GM19438 (cell line): ENCODE measurements around the gene GNG5.
A peak's percentile ranks its signal among the peaks of the same experiment; 100 is the strongest.
"Not testable (repeated sequence)": the region's sequence is repeated elsewhere in the genome, so short reads cannot be mapped to it uniquely, and the experiment has no call there.

ENCODE experiments used
- ATAC-seq: cut with Tn5 transposase; IDR thresholded peaks from one replicate; pipeline ENCODE4 v1.9.1; 2021; ENCODE audit warnings: low read depth; ENCODE audit not compliant: unreplicated experiment

The GNG5 gene

DNA sequence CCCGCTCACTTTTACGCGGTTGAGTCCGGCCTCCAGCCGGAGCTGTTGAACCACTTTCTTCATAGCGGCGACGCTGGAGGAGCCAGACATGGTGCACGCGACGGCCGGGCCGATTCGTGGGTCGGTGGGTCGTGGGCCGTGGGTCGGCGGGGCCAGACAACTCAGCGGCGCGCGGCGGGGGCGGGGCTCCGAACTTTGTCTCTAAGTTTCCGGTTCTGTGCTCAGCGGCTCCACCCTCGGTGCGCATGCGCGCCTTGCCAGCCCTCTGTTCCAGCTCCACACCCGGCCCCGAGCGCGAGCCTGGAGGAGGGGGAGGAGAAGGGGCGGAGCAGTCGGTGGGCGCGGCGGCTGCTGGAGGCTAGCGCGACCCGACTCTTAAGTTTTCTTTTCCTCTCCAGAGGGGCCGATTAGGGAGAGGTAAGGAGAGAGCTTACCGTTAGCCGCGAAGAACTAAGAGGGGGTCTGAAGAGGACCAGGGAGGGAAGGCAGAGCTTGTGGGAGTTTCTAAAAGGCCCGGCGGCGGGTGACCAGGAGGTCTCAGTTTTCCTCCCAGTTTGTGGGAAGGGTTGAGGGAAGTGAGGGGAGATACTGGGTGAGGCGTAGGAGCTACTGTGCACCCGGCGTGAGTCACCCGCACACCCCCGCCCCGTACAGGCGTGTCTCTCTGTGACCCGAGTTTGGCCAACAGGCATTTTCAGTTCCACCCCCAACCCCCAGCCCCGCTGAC lies at the start of gene GNG5, which contains the start of gene SPATA1:
TSS of gene GNG5 (minus strand) at position 580 of the 727 bp plus-strand sequence. CDS start at position 90, 490 bp downstream.
TSS of gene SPATA1 (plus strand) at position 385 of the 727 bp plus-strand sequence. CDS start 9,974 bp downstream, outside the sequence.
- ATAC-seq: peak; percentile 81

DNA sequence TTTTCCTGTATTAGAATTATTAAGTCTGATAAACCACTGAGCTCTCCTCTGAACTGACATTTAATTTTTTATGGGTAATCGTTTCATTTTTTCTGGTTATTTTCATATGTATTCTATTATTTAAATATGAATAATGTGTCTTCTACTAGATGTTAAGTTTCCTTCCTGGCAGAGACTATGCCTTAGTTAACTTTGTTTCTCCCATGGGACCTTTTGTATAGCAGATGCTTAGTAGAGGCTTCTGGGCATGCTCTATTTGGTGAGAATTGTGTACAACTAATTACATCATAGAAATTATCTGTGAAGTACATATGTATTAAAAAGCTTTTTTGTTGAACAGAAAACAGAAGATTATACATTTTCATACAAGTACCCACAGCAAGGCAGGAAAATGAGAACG lies 44.4 kb upstream of the GNG5 start:
- ATAC-seq: no peak

DNA sequence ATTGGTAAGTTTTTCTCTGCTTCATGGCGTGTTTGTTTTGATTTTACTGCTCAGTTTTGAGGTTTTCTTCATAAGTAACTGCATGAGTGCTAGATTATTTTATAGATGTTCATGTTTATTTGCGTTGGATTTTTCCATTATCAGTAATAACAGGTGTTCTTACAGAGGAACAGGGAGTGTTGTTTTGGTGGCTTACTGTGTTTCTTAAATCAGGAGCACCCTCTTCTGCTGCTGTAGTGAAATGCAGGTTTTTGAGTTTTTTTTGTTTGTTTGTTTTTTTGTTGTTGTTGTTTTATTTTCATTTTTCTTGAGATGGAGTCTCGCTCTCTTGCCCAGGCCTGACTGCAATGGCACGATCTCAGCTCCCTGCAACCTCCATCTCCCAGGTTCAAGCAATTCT lies 35.3 kb upstream of the GNG5 start:
- ATAC-seq: no peak

GRCh38 chr1:84540759-84541158 lies 34.4 kb upstream of the GNG5 start:
- no peak for ATAC-seq

DNA sequence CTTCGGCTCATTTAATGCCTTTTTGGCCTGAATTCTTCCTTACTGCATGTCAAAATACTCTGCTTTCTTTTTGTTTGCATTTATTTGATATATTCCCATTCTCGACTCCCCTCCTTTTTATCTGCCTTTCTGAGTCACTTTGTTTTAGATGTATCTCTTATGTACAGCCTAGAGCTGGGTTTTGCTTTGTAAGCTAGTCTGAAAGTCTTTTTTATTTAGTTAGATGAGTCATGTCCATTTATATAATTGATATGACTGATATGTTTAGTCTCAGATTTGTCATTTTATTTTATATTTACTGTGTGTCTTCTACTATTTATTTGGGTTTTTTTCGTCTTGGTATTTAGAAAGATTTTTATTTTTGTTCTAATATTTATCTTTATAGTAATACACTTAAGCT lies 33.6 kb upstream of the GNG5 start:
- no peak for ATAC-seq

- ATAC-seq: peak; percentile 78
Measured at GRCh38 chr1:84538599-84538998, 32.2 kb upstream of the GNG5 start.

- no peak for ATAC-seq
Measured at GRCh38 chr1:84525779-84526178, 19.4 kb upstream of the GNG5 start.

- ATAC-seq: no peak
Measured at GRCh38 chr1:84524590-84524989, 18.2 kb upstream of the GNG5 start.

- ATAC-seq: no peak
Measured at GRCh38 chr1:84510668-84511067, 4.3 kb upstream of the GNG5 start.

- ATAC-seq: no peak
Measured at GRCh38 chr1:84510165-84510564, 3.8 kb upstream of the GNG5 start.

DNA sequence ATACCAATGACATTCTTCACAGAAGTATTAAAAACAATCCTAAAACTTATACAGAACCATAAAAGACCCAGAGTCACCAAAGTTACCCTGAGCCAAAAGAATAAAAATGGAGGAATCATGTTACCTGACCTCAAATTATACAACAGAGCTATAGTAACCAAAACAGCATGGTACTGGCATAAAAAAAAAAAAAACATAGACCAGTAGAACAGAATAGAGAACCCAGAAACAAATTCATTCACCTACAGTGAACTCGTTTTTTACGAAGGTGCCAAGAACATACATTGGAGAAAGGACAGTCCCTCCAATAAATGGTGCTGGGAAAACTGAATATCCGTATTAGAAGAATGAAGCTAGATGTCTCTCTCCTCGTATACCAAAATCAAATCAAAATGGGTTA lies 2.6 kb upstream of the GNG5 start:
- ATAC-seq: no peak

DNA sequence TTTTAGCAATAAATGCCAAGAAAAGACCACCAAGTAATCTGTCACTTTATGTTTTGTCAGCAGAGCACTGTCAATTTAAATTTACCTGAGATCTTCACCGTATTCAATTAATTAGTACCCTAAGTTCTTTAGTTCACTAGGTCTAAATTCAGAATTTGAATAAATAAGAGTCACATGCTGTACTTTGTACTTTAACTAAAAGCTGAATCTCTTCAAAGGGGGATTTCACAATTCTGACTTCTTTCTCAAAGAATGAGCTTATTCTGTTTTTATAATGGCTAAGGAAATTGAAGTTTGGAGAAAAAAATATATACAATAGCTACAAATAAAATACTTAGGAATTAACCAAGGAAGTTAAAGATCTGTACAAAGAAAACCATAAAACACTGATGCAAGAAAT lies 2.1 kb upstream of the GNG5 start:
- no peak for ATAC-seq

- ATAC-seq: not testable (repeated sequence)
Measured at GRCh38 chr1:84507887-84508286, 1.5 kb upstream of the GNG5 start.

- ATAC-seq: no peak
Measured at GRCh38 chr1:84506729-84507453, 510 bp upstream of the GNG5 start.

- peak; percentile 34 for ATAC-seq
Measured at GRCh38 chr1:84505493-84506001, 834 bp downstream of the GNG5 start.

DNA sequence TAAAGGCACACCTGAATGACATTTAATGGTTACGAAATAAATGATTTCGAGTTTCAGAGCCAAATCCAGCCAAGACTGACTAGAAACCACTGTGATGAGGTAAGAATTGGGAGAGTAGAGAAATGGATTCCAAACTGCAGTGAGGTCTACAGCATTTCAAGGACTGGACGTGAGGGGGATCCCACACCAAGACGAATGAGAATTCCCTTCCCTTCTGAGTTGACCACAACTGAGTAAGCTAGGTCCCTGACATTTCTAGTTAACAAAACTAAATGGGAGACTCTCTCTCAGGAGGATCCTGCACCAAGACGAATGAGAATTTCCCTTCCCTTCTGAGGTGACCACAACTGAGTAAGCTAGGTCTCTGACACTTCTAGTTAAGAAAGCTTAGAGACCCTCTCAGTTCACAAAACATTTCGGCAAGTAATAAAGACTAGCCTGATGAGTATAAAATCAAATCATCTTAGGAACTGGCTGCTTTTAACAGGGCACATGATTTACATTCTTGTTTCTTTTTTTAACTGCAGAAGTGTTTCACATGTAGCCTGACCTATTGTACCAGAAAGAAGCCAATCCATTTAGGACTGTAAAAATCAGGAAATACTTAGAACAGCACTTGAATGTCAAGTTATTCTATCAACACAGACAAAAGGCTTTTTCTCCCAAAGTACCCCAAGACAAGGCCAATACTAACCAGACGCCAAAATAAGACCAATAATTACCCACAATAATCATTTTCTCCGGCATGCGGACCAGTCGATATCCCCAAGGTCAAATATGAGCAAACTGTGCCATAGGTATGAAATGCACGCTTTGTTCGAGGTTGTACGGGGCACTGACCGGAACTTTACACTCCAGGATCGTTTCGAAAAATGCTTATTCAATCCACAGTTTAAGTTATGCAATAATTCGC lies 1.5 kb downstream of the GNG5 start:
- ATAC-seq: no peak

- no peak for ATAC-seq
Measured at GRCh38 chr1:84502927-84503326, 3.5 kb downstream of the GNG5 start.

DNA sequence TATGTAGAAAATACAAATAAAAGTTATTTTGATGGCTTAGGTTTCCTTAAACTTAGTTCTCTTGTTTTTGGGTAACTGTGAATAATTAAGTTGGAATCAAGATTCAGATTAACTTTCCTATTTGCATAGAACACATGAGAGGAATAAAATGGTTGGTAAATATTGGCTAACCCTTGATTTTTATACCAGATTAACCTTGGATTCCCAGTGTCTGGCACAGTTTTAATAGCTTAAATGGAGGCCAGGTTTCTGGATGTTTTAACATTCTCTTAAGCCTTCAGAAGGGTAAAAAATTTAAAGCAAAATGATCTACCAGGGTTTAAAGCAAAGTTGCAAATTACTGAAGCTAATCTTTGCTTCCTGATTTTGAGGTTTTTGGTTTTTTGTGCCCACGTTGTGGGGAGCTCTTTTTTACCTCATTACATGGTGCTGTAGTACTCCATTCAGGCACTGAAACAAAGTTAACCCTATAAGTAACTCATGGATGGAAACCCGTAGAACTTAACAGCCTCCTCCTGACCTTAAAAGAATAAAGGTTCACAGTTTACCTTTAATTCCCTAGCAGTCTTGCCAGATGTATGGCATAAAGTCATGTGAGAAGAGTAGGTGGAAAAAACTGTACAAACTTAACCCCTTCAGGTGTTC lies 8.6 kb downstream of the GNG5 start:
- no peak for ATAC-seq

DNA sequence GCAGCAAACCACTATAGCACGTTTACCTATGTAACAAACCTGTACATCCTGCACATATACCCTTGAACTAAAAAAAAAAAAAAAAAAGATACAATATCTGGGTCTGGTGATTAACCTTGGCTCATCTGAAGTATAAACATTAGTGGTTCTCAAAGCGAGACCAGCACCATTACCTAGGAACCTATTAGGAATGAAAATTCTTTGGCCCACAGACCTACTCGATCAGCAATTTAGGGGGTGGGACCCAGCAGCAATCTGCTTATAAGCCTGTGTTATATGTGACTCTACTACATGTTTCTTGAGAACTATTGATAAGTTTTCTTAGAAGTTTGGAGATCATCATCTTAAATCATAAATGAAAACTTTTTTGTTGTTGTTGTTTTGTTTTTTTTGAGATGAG lies 9.9 kb downstream of the GNG5 start:
- no peak for ATAC-seq

DNA sequence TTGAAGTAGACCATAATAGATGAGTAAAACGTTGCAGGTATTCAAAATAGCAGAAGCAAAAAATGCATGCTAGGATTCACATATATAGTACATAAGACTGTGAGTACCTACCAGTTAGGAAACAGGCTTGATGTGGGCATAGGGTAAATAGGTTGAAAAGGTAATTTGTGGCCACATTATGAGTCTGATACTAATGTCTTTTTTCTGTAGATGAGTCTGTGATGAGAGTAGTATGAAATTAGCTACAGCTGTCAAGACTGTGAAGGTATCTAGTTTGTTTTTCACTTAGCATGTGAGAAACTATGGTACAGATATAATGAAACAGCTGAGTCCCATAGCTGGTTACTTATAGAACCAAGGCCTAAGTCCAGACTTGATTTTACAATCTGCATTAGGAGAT lies 12.6 kb downstream of the GNG5 start:
- no peak for ATAC-seq
